Panc1 (cell line): ENCODE measurements around the gene PARP12. TPM values are rescaled to one million over a fixed set of nuclear protein-coding genes. Genes with fewer than 3 reads are reported as not detected.

Experiments
- ATAC-seq: fragments of 200-7000 bp; cut with Tn5 transposase; 2 replicates; pipeline ENCODE4 v1.9.1; 2020; ENCODE audit warnings: mild to moderate bottlenecking, moderate library complexity
- BruUV-seq: library from RNA; stranded (reverse); fragments of 400-500 nt; replicated peaks from 2 replicates; lab custom pipeline; 2021; lab: Mats Ljungman, UMichigan
- CTCF ChIA-PET: fragments of 300-600 bp; sonication (Branson Sonifier 250); formaldehyde crosslinking; loops from one replicate; lab custom pipeline; 2022; ENCODE audit warnings: antibody characterized with exemption; lab: Charles Lee
- POLR2A ChIA-PET: fragments of 300-600 bp; sonication (Branson Sonifier 250); formaldehyde crosslinking; loops from one replicate; lab custom pipeline; 2022; ENCODE audit warnings: antibody characterized with exemption; lab: Charles Lee
- DNase-seq: peaks from one replicate; pipeline ENCODE4 v3.0.0-alpha.2; 2010; ENCODE audit warnings: low read depth, low spot score
- H3K27ac ChIP-seq: 2 replicates; pipeline ENCODE4 v1.5.1; 2011; ENCODE audit warnings: mild to moderate bottlenecking, low read length, inconsistent platforms
- H3K27me3 ChIP-seq: fragments of 200-500 bp; sonication (Bioruptor generic); 2 replicates; pipeline ENCODE4 v1.6.0; 2014; ENCODE audit warnings: low read length, inconsistent platforms; ENCODE audit not compliant: control insufficient read depth, insufficient read depth
- H3K36me3 ChIP-seq: fragments of 200-500 bp; sonication (Bioruptor generic); 2 replicates; pipeline ENCODE4 v1.5.1; 2014; ENCODE audit warnings: inconsistent platforms, mild to moderate bottlenecking, low read length, moderate library complexity; ENCODE audit not compliant: control insufficient read depth, insufficient read depth
- H3K4me1 ChIP-seq: 2 replicates; pipeline ENCODE4 v1.5.1; 2011; ENCODE audit warnings: inconsistent platforms, mild to moderate bottlenecking, low read length, moderate library complexity; ENCODE audit not compliant: control insufficient read depth, insufficient read depth
- H3K4me3 ChIP-seq, 2 experiments: 2 replicates each; pipeline ENCODE4 v1.5.1; 2011 to 2012; ENCODE audit warnings: low read depth in 2 of 2, low read length in 2 of 2, mild to moderate bottlenecking in 2 of 2, inconsistent platforms in 1 of 2, moderate library complexity in 1 of 2
- H3K9me3 ChIP-seq: fragments of 200-500 bp; sonication (Bioruptor generic); 2 replicates; pipeline ENCODE4 v1.5.1; 2014; ENCODE audit warnings: low read depth, mild to moderate bottlenecking, inconsistent platforms, low read length, moderate library complexity; ENCODE audit not compliant: control insufficient read depth, insufficient read depth
- POLR2AphosphoS5 ChIP-seq: IDR thresholded peaks from 2 replicates; pipeline ENCODE4 v1.6.1; 2012; ENCODE audit warnings: mild to moderate bottlenecking, low read depth, low read length, moderate library complexity
- SIN3A ChIP-seq: IDR thresholded peaks from 2 replicates; pipeline ENCODE4 v1.6.1; 2012; ENCODE audit warnings: low read depth, mild to moderate bottlenecking, low read length, moderate library complexity, borderline replicate concordance; ENCODE audit not compliant: insufficient read depth
- TCF7L2 ChIP-seq: IDR thresholded peaks from 2 replicates; pipeline ENCODE4 v1.6.1; 2011; ENCODE audit warnings: mild to moderate bottlenecking, low read depth, low read length, inconsistent platforms
- in situ Hi-C: cut with HindIII; loops from 2 replicates; pipeline ENCODE4 v1.10.0; 2016; ENCODE audit warnings: low sequenced_read_pairs, low pct_unique_long_range_greater_than_20kb
- intact Hi-C: fragments of 100-400 bp; cut with micrococcal nuclease; formaldehyde crosslinking; loops from one replicate; pipeline ENCODE4 v1.10.0; 2022; ENCODE audit not compliant: unreplicated experiment
- total RNA-seq: library from RNA; stranded (reverse); gene quantifications from one replicate; pipeline ENCODE4 v1.2.1, GENCODE V29; 2021; ENCODE audit not compliant: unreplicated experiment
- TF ChIP-seq, protein P1 (sequence below): fragments of 450-650 bp; IDR thresholded peaks from 2 replicates; pipeline ENCODE4 v1.5.1; 2017; ENCODE audit warnings: mild to moderate bottlenecking
- TF ChIP-seq, protein P2 (sequence below), 2 experiments: IDR thresholded peaks; 2 replicates each; pipeline ENCODE4 v1.6.1; 2011 to 2012; ENCODE audit warnings: low read depth in 2 of 2, control low read depth in 1 of 2, low read length in 1 of 2, mild to moderate bottlenecking in 1 of 2, moderate library complexity in 1 of 2; ENCODE audit not compliant: insufficient read depth in 1 of 2

Gene PARP12
- total RNA-seq, 1 experiment from 2014 or later: 31.7 TPM

DNA sequence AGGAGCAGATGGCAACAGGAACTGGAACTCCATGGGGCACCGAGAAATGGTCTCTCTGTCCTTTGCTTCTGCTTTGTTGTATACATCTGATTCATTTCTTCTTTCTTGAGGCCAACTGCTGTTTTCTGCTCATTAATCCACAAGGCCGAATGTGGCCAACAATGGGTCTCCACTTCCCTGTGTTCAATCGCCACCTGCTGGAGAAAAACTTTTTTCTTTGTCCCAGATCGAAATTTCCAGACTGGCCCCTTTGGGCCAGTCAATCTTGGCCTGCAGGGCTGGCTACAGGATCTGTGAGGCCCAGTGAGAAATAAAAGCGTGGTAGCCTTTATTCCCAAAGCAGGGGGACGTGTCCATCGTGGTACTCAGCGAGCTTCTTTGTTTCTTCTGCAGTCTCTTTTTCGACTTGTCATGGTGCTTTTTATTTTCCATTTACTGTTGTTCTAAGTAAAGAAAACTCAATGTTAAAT, 58.8 kb downstream of the PARP12 start:
- H3K9me3 ChIP-seq: no peaks in the 10 kb centered on the region
- no peak overlapping the region for H3K4me3 ChIP-seq
- ATAC-seq (peak; percentile 50; the same call in 1 of the 2 replicates), DNase-seq (peak; percentile 35)
- CTCF ChIA-PET: interaction anchor here (2.7 kb wide), 1 partner anchor 402 kb away, joined by 8 read pairs; no protein-coding TSS in a partner anchor
- in situ Hi-C loops: no loop called here
- no peak overlapping the region for H3K27ac ChIP-seq
- intact Hi-C loops: loop anchor here (1.0 to 5.0 kb wide), 3 partner anchors 357 to 502 kb away; no protein-coding TSS in a partner anchor
- H3K27me3 ChIP-seq: no peaks in the 10 kb centered on the region
- H3K4me1 ChIP-seq: peaks cover 4% of the 10 kb centered on the region; the same call in 1 of the 2 replicates
- no peaks in the 10 kb centered on the region for H3K36me3 ChIP-seq
- no peak for TF ChIP-seq SIN3A
- TF ChIP-seq, protein P1, sequence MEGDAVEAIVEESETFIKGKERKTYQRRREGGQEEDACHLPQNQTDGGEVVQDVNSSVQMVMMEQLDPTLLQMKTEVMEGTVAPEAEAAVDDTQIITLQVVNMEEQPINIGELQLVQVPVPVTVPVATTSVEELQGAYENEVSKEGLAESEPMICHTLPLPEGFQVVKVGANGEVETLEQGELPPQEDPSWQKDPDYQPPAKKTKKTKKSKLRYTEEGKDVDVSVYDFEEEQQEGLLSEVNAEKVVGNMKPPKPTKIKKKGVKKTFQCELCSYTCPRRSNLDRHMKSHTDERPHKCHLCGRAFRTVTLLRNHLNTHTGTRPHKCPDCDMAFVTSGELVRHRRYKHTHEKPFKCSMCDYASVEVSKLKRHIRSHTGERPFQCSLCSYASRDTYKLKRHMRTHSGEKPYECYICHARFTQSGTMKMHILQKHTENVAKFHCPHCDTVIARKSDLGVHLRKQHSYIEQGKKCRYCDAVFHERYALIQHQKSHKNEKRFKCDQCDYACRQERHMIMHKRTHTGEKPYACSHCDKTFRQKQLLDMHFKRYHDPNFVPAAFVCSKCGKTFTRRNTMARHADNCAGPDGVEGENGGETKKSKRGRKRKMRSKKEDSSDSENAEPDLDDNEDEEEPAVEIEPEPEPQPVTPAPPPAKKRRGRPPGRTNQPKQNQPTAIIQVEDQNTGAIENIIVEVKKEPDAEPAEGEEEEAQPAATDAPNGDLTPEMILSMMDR: peak; percentile 82
- TF ChIP-seq TCF7L2: no peak
- TF ChIP-seq, protein P2, sequence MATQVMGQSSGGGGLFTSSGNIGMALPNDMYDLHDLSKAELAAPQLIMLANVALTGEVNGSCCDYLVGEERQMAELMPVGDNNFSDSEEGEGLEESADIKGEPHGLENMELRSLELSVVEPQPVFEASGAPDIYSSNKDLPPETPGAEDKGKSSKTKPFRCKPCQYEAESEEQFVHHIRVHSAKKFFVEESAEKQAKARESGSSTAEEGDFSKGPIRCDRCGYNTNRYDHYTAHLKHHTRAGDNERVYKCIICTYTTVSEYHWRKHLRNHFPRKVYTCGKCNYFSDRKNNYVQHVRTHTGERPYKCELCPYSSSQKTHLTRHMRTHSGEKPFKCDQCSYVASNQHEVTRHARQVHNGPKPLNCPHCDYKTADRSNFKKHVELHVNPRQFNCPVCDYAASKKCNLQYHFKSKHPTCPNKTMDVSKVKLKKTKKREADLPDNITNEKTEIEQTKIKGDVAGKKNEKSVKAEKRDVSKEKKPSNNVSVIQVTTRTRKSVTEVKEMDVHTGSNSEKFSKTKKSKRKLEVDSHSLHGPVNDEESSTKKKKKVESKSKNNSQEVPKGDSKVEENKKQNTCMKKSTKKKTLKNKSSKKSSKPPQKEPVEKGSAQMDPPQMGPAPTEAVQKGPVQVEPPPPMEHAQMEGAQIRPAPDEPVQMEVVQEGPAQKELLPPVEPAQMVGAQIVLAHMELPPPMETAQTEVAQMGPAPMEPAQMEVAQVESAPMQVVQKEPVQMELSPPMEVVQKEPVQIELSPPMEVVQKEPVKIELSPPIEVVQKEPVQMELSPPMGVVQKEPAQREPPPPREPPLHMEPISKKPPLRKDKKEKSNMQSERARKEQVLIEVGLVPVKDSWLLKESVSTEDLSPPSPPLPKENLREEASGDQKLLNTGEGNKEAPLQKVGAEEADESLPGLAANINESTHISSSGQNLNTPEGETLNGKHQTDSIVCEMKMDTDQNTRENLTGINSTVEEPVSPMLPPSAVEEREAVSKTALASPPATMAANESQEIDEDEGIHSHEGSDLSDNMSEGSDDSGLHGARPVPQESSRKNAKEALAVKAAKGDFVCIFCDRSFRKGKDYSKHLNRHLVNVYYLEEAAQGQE (IDR thresholded peaks at IDR 0.05; ENCODE audit: insufficient read depth in 1 of 2, low read depth in 2 of 2, low read length in 1 of 2): no peak
- TF ChIP-seq POLR2AphosphoS5: no peak
- POLR2A ChIA-PET: no interaction called here
- no TSS peak for BruUV-seq

DNA sequence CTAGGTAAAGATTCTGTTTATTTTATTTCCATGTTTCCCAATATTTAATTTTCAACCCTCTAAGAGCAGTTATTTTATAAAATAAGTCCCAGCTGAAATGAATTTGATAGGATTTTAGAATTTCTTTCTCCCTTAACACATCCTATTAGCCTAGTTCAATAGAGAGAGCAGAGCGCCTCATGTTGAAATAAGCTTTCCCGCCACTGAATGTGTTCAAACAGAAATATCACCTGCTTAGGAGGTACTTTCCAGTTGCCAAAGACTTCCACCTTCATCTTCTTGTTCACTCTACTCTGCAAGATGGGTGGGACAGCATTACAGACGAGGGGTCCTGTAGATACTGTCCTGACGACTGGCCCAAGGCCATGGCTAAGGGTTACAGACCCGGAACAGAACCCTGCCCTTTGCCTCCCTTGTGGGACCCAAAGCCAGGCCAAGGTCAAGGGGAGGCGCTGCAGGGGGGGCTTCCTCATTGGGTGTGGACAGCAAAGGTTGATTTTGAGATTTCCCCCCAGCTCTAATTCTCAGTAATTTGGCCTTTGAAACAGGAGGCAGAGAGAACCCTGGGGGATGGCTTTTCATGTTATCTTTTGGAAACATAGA, 62.0 kb downstream of the PARP12 start:
- TF ChIP-seq SIN3A: no peak
- in situ Hi-C loops: no loop called here
- DNase-seq: no peak

DNA sequence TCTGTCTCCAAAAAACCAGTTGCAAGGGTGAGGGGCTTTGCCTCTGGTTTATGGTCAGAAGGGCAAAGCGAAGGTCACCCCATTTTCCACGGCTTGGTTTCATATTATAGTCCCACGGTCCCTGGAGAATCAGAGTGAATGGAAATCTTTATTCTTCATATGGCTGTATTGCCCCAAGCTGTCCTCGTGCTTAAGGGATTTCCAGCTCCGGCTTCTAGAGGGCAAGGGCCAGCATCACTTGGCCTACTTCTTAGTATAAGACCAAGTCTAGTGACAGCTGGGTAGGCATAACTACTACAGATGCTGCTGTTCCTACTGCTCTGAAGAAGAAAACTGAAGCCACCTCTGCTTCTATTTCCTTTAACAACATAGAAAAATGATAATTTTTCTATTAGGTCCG, 63.2 kb downstream of the PARP12 start:
- in situ Hi-C loops (no loop called here), intact Hi-C loops (no loop called here)
- H3K4me3 ChIP-seq: no peak overlapping the region
- CTCF ChIA-PET: interaction anchor here (0.9 to 1.9 kb wide), 3 partner anchors 354 to 397 kb away, joined by 4 to 7 read pairs (median 4); no protein-coding TSS in a partner anchor
- POLR2A ChIA-PET: no interaction called here
- ATAC-seq (no peak), DNase-seq (no peak)
- no peak overlapping the region for H3K27ac ChIP-seq
- H3K4me1 ChIP-seq: peaks cover 4% of the 10 kb centered on the region; the same call in 1 of the 2 replicates
- BruUV-seq: no TSS peak
- H3K36me3 ChIP-seq: no peaks in the 10 kb centered on the region
- no peaks in the 10 kb centered on the region for H3K9me3 ChIP-seq
- no peaks in the 10 kb centered on the region for H3K27me3 ChIP-seq
- TF ChIP-seq TCF7L2 (no peak), SIN3A (no peak), POLR2AphosphoS5 (no peak)
- TF ChIP-seq, protein P2 (IDR thresholded peaks at IDR 0.05; ENCODE audit: insufficient read depth in 1 of 2, low read depth in 2 of 2, low read length in 1 of 2): no peak
- TF ChIP-seq, protein P1: no peak

More for the DNA sequence above, 62.0 kb downstream of the PARP12 start:
- POLR2A ChIA-PET: no interaction called here
- Histone ChIP-seq H3K4me3 (no peak overlapping the region), H3K27me3 (no peaks in the 10 kb centered on the region), H3K9me3 (no peaks in the 10 kb centered on the region), H3K4me1 (peaks cover 4% of the 10 kb centered on the region; the same call in 1 of the 2 replicates), H3K36me3 (no peaks in the 10 kb centered on the region), H3K27ac (no peak overlapping the region)
- no peak for ATAC-seq
- CTCF ChIA-PET: interaction anchor here (0.7 to 1.4 kb wide), 2 partner anchors 353 to 382 kb away, joined by 3 read pairs; no protein-coding TSS in a partner anchor
- no TSS peak for BruUV-seq
- intact Hi-C loops: loop anchor here (5.0 kb wide), 1 partner anchor 498 kb away; no protein-coding TSS in a partner anchor
